ELR (cell line): ENCODE results near the gene AGMO.

Experiments
- DNase-seq: peaks from one replicate; pipeline ENCODE4 v3.0.0-alpha.2; 2015; ENCODE audit warnings: low read depth

AGMO gene

GRCh38 chr7:15459018-15459615 lies 102.7 kb downstream of the AGMO start:
- DNase-seq = peak; percentile 37

DNA sequence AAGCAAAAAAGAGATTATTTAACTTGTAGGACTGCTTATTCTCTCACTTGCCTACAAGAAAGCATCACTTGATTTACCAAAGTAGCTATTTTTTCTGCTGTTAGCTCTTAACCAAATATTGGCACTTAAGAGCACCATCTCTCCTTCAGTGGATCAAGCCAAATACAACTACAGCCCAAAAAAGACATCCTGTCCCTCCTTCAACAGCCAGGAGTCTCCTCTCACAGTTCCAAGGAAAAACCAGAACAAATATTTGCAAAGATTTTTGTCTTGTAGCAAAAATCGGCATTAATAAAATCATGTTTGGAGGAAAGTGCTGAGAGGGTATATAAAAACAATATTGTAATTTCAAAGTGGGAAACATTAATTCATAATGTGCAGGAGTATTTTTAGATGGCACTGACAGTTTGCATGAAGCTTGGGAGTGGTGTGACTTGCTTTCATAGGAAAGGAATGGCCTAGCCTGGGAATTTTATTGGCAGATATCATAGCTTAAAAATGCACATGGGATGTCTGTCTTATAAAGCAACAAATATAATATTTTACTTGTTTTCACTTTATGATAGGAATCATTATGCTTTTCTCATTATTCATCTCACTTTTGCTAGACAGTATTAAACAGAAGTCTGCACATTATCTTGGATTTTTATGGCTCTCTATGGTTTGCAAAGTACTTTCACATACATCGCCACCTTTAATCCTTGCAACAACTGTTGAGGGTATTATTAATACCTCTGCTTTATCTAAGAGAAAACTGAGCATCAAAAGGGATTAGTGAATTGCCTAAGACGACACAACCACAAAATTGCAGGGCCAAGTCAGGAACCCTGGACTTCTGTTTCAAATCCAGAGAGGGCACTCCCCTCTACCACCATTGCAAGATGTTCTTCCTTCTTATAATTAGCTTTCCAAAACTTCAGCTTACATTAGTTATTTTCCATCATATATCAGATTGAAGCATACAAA lies 103.5 kb downstream of the AGMO start:
- DNase-seq = no peak

DNA sequence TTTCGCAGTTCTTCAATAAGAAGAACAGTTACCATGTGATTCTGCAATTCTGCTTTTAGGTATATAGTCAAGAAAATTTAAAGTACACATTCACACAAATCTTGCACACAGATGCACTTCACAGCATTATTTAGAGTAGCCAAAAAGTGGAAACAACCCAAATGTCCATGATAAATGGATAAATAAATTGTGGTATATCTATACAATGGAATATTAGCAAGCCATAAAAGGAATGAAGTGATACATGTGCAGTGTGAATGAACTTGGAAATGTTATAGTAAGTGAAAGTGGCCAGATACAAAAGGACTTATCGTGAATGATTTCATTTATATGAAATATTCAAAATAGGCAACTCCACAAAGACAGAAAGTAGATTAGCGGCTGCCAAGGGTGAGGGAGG lies 109.1 kb downstream of the AGMO start:
- no peak for DNase-seq

DNA sequence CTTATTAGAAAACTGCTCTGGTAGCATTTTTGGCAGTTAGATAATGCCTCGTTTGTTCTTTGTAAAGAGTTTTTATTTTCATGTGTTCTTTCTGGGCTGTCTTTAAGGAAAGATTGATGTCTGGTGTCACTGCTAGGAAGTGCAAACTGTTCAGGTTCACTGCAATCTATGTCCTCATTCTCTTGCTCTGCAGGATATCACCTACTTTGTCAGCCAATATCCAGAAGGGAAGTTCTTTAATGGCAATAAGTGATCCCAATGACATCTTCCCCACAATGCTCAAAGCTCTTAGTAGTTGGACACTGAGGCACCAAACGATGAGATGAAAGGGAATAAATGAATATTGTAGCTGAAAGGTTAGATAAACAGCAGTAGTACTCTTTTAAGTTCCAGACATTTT lies 115.1 kb downstream of the AGMO start:
- DNase-seq = no peak

- DNase-seq = no peak
Observed at GRCh38 chr7:15446280-15446679, 115.5 kb downstream of the AGMO start.

GRCh38 chr7:15441915-15442314 lies 119.9 kb downstream of the AGMO start:
- no peak for DNase-seq

GRCh38 chr7:15440482-15440881 lies 121.3 kb downstream of the AGMO start:
- DNase-seq = no peak

GRCh38 chr7:15439853-15440252 lies 122.0 kb downstream of the AGMO start:
- no peak for DNase-seq

DNA sequence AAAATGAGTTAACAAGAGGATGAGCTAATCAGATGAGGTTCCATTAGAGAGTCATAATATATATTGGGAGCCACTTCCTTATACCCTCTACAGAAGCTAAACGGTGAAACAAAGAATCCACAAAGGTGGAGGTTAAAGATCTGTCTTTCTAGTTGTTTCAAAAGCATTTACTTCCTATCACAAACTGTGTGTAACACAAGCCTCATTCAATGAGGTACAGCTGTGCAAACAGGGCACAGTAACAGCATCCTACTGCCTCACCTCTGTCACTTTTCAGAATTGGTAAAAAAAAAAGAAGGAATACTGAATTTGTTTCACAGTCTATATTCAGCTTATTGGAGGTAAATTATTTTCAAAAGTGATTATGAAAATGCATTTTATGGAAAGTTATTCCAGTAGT lies 128.7 kb downstream of the AGMO start:
- DNase-seq = no peak

DNA sequence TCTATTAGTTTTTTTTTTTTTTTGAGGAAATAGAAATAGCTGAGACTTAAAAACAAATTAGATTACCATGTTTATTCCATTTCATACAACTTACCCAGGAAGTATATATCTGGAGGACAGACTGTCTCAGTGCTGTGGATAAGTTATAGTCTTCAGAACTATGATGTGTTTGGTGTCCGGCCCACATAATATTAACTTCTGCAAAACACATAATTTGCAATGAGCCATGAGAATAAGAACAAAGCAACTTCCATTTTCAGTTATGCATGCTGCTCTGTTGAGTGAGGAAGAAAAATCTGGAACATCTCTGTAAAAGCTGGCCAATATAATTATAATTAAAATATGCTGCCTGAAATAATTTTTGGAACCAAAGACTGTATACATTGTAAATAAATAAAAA lies 130.9 kb downstream of the AGMO start:
- no peak for DNase-seq

DNA sequence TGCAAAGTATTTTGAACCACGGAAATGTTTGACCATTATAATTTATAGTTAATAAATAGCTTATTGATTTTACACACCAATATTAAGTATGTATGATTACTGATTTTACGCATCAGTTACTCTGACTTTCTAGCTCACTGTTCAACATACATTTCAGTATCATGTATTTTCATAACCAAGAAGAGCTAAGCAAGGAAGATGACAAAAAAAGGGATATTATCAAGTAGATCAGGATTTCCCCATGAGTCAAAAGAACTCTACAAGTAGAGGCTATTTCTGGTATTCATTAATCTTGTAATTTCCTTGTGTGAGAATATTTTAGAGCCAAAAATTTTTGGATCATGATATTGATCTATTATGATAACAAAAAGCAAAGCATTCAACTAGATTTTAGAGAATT lies 131.6 kb downstream of the AGMO start:
- DNase-seq = no peak

DNA sequence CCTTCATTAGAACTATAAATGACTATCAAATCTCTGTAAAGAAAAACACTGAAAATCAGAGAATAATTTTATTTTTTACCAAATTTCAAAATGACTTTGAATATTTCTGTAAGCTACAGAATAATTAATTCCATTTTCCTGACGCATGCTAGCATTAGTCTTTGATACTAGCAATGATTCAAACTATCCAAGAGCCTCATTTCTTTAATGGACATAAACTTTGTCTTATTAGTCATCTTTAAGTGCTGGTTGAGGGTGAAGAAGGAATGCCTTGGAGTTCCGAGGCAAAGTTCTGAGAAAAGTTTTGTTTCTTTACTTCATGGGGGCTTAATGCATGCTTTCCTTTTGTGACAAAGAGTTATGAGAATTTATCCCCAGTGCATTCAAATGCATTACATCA lies 137.3 kb downstream of the AGMO start:
- peak; percentile 73 for DNase-seq

GRCh38 chr7:15419596-15419995 lies 142.2 kb downstream of the AGMO start:
- DNase-seq = no peak

GRCh38 chr7:15418264-15418663 lies 143.6 kb downstream of the AGMO start:
- DNase-seq = no peak

DNA sequence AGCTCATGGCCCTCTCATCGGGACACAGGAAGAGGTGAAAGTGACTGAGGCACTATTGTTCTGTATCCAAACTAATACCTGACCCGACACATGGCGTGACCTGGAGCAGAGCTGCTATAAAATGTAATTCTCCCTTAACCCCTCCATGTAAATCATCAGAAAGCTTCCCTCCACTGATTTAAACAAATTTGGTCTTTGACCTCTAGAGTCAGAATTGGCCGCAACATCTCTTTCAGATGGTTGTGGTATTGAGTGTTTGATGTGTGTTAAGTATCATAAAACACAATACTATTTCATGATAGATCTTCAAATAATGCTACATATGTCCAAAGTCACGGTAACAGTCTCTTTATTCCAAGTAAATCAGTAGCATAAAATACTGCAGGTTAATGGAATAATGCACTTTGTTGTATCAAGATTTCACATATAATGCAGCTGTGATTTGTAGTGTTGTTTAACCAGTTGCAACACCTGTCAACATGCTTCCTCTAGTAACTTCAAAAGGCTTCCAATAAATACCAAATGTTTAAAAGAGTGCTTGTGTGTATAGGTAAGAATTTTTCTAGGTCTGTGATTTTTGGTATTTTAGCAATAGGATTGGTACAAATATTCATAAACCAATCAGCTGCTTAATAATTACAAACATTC lies 144.3 kb downstream of the AGMO start:
- DNase-seq = no peak

- no peak for DNase-seq
Observed at GRCh38 chr7:15411019-15411418, 150.8 kb downstream of the AGMO start.

DNA sequence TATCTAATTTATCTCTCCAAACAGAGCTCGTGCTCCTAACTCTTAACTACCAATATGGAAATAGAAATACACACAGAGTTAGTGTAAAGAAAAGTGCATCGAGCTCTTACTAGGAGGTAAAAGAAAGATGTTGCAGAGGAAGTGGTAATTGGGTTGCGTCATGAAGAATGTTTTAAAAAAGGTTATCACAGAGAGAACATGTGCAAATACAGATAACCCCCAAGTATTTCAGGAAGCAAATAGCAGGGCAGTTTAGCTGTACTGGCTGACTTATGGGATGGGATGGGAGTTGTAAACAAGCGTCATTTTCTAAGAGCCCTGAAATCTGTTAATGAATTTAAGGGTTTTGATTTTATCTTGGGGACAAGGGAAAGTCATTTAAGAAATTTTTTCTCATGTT lies 153.9 kb downstream of the AGMO start:
- DNase-seq = no peak

GRCh38 chr7:15403751-15404150 lies 158.1 kb downstream of the AGMO start:
- no peak for DNase-seq

GRCh38 chr7:15403315-15403714 lies 158.5 kb downstream of the AGMO start:
- DNase-seq = no peak

DNA sequence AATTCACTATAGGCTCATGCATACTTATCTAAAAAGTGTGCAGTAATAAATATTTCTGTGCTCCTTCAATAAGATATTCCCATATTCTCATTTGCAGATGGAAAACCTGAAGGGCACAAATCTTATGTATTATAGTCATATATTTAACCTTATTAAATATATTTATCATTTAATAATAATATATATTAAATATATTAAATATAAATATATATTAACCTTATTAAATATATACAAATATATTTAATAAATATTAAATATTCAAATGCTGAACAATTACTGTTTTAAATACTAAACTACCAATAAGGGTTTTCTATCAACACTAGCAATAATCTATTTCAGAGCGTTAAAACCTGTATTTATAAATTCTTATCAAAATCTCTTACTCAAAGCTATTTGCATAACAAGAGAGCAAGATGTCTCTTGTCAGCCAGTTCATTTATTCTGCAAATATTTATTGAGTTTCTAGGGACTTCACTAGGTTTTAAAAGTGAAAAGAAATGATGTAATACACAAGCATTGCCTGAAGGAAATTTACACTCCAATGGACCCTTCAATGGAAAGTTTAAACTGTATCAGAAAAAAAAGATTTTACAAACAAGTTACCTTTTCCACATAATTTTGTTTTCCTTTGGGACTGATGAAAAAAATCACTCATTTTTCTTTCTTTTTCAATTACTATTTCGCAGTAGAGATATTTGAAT lies 159.2 kb downstream of the AGMO start:
- no peak for DNase-seq

- no peak for DNase-seq
Observed at GRCh38 chr7:15400440-15400839, 161.4 kb downstream of the AGMO start.

GRCh38 chr7:15399441-15399840 lies 162.4 kb downstream of the AGMO start:
- peak; percentile 10 for DNase-seq
